Esophagus squamous epithelium (tissue), 5 donors: ENCODE results near the gene CTNNA1. TPM values are rescaled to one million over a fixed set of nuclear protein-coding genes. Genes with fewer than 3 reads are reported as not detected.

Source experiments
- DNase-seq: peaks from one replicate; lab custom pipeline; 2025; lab: John Stamatoyannopoulos, UW
- H3K27ac ChIP-seq, 4 donors: fragments of 200-600 bp; sonication (generic); one replicate each; pipeline ENCODE4 v1.5.1; 2016 to 2019; ENCODE audit warnings: mild to moderate bottlenecking in 1 of 4
- H3K27me3 ChIP-seq, 4 donors: fragments of 200-600 bp; sonication (generic); 1 replicate in 3 of 4; 2 replicates in 1 of 4; pipeline versions ENCODE4 v1.5.1 to v1.6.0; 2017 to 2021; ENCODE audit warnings: antibody characterized with exemption in 1 of 4
- H3K36me3 ChIP-seq, 3 donors: fragments of 200-600 bp; sonication (generic); one replicate each; pipeline ENCODE4 v1.5.1; 2016 to 2019
- H3K4me1 ChIP-seq, 3 donors: fragments of 200-600 bp; sonication (generic); one replicate each; pipeline ENCODE4 v1.5.1; 2017 to 2019
- H3K4me3 ChIP-seq, 4 donors: fragments of 200-600 bp; sonication (generic); 1 replicate in 3 of 4; 2 replicates in 1 of 4; pipeline ENCODE4 v1.5.1; 2016 to 2019; ENCODE audit warnings: mild to moderate bottlenecking in 2 of 4, moderate library complexity in 1 of 4
- H3K9me3 ChIP-seq, 3 donors: fragments of 200-600 bp; sonication (generic); one replicate each; pipeline ENCODE4 v1.5.1; 2016 to 2019
- CTCF ChIP-seq, 6 experiments: fragments of 450-650 bp in 4 of 6; fragments of 200-600 bp in 2 of 6; sonication (generic) in 2 of 6; IDR thresholded peaks; one replicate each; pipeline ENCODE4 v1.5.1; 2016 to 2019; ENCODE audit warnings: antibody characterized with exemption in 6 of 6, mild to moderate bottlenecking in 4 of 6, moderate library complexity in 4 of 6
- POLR2A ChIP-seq, 4 donors: fragments of 450-650 bp; IDR thresholded peaks; one replicate each; pipeline ENCODE4 v1.6.1; 2017; ENCODE audit warnings: antibody characterized with exemption in 4 of 4, mild to moderate bottlenecking in 4 of 4, moderate library complexity in 3 of 4
- WGBS, 2 donors: methylation state at CpG; one replicate each; pipeline ENCODE4 v1.1.5; 2018; 5-methylcytosine and 5-hydroxymethylcytosine counted together
- intact Hi-C: fragments of 100-400 bp; cut with DNase I; formaldehyde crosslinking; loops from one replicate; pipeline ENCODE4 v1.15.0; 2022
- total RNA-seq, 4 donors: library from RNA; depleted of rRNA; stranded (reverse); fragments of >200 nt; gene quantifications; one replicate each; pipeline ENCODE4 v1.1.0, GENCODE V29; 2016
- donor health status: DM: yes; HTN: yes; CAD: no.

CTNNA1 gene
- total RNA-seq, 4 donors from 2014 or later: 293 to 393 (median 348) TPM

DNA sequence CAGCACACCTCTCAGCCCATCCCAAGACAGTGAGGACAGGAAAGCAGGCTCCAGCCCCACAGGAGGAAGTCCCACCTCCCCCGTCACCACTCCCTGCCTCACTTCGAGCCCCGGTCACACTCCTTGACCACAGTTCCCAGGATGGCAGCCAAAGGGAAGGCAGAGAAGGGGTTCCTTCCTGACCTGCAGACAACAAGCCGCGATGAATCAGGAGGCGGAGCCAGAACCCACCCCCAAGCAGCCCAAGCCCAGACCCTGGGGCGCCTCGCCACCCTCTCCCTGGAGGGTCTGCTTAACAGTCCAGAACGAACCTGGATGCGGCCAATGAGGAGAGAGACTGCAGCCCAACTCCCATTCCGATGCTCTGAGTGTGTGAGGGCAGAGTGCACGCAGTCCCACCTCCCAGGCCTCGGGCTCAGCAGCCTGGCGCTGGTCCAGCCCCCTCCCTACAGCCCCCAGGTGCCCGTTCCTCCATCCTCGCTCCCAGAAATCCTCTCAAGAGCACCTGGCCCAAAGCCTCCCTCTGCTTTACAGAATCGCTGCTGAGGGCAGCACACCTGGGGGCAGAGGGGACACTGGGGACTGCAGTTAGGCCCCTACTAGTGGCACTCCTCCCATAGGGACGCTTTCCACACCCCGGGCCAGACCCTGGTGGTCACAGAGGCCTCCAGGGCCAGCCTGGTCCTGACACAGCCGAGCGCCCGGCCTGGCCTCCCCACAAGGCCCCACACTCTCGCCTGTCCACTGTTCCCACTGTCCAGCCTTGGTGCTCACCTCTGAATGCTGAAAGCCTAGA is 191.5 kb downstream of the CTNNA1 start:
- no peak for DNase-seq
- 86 to 90% methylated on average over 6 to 11 of the region's 23 CpGs for WGBS, 2 donors
- intact Hi-C loops: no loop called here

DNA sequence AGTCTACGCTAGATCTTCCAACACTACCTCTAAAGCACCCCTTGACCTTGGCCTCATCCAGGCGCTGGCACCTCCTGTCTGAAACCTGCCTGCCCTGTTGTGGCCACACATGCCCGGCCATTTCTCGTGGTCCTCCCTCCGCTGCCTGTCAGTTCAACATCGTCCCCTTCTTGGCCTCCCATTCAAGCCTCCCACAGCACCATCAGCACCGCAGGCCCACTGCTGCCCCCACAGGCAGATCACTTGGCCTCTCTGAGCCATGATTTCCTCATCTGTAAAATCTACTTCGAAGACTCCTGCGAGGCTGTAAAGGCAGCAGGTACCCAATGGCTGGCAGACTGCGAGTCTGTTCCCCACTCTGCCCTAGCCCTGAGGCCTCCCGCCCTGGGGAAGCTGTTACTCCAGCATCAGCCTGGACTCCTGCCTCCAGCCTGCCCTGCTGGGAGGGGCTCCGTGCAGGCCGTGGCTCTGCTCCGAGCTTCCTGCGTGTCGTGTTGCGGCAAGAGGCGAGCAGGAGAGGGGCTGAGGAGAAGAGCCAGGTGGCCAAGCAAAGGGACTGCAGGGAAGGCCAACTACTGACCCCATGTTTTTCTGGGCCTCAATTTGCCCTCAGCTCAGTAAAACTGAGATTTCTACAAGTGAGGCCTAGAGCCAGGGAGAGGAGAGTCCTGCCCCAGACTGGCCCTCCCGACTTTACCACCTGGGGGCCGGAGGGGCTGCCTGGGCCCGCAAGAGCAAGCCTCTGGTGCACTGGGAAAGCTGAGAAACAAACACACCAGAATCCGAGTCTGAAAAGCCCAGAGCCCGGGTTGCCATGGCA is 192.4 kb downstream of the CTNNA1 start:
- Histone ChIP-seq H3K4me1 (no peaks in the 10 kb centered on the region), H3K9me3 (no peaks in the 10 kb centered on the region), H3K27me3 (no peaks in the 10 kb centered on the region), H3K27ac (no peak overlapping the region), H3K4me3 (no peak overlapping the region), H3K36me3 (peaks cover 0 to 36% (median 0%) of the 10 kb centered on the region in 3 donors)
- DNase-seq: no peak
- TF ChIP-seq POLR2A (IDR thresholded peaks at IDR 0.05) (no peak), CTCF (IDR thresholded peaks at IDR 0.05) (no peak)
- WGBS, 2 donors: 93 to 96% methylated on average over 10 to 13 of the region's 23 CpGs
- intact Hi-C loops: no loop called here

More for the DNA sequence above, 191.5 kb downstream of the CTNNA1 start:
- no peak overlapping the region for H3K4me3 ChIP-seq
- no peaks in the 10 kb centered on the region for H3K4me1 ChIP-seq
- H3K9me3 ChIP-seq: no peaks in the 10 kb centered on the region
- H3K27ac ChIP-seq: no peak overlapping the region
- no peaks in the 10 kb centered on the region for H3K27me3 ChIP-seq
- TF ChIP-seq POLR2A (IDR thresholded peaks at IDR 0.05) (no peak), CTCF (IDR thresholded peaks at IDR 0.05) (no peak)
- peaks cover 0 to 29% (median 0%) of the 10 kb centered on the region in 3 donors for H3K36me3 ChIP-seq

- no peak for DNase-seq
- H3K36me3 ChIP-seq: peaks cover 0 to 42% (median 0%) of the 10 kb centered on the region in 3 donors
- H3K27ac ChIP-seq: no peak overlapping the region
- no peak overlapping the region for H3K4me3 ChIP-seq
- H3K27me3 ChIP-seq: no peaks in the 10 kb centered on the region
- TF ChIP-seq CTCF (IDR thresholded peaks at IDR 0.05) (no peak), POLR2A (IDR thresholded peaks at IDR 0.05) (no peak)
- no peaks in the 10 kb centered on the region for H3K9me3 ChIP-seq
- intact Hi-C loops: no loop called here
- no peaks in the 10 kb centered on the region for H3K4me1 ChIP-seq
- WGBS, 2 donors: 100% methylated on average over 2 of the region's 8 CpGs; no CpG with 5 or more reads in 1 of the 2 donors
Measured at GRCh38 chr5:138946241-138946623, 193.0 kb downstream of the CTNNA1 start.

GRCh38 chr5:138946831-138947560 is 193.8 kb downstream of the CTNNA1 start:
- intact Hi-C loops: no loop called here
- peaks cover 0 to 45% (median 0%) of the 10 kb centered on the region in 3 donors for H3K36me3 ChIP-seq
- no peaks in the 10 kb centered on the region for H3K27me3 ChIP-seq
- peaks cover 0 to 7% (median 0%) of the 10 kb centered on the region in 3 donors for H3K4me1 ChIP-seq
- 64 to 88% methylated on average over 4 to 9 of the region's 20 CpGs for WGBS, 2 donors
- no peaks in the 10 kb centered on the region for H3K9me3 ChIP-seq
- no peak overlapping the region for H3K4me3 ChIP-seq
- DNase-seq: no peak
- H3K27ac ChIP-seq: no peak overlapping the region
- no peak for TF ChIP-seq POLR2A (IDR thresholded peaks at IDR 0.05)
- TF ChIP-seq CTCF (IDR thresholded peaks at IDR 0.05): no peak
